GM21367 (cell line): ENCODE data around the gene RARB.

Experiments used
- ATAC-seq: cut with Tn5 transposase; IDR thresholded peaks from one replicate; pipeline ENCODE4 v1.9.1; 2021; ENCODE audit not compliant: unreplicated experiment

The RARB gene

DNA sequence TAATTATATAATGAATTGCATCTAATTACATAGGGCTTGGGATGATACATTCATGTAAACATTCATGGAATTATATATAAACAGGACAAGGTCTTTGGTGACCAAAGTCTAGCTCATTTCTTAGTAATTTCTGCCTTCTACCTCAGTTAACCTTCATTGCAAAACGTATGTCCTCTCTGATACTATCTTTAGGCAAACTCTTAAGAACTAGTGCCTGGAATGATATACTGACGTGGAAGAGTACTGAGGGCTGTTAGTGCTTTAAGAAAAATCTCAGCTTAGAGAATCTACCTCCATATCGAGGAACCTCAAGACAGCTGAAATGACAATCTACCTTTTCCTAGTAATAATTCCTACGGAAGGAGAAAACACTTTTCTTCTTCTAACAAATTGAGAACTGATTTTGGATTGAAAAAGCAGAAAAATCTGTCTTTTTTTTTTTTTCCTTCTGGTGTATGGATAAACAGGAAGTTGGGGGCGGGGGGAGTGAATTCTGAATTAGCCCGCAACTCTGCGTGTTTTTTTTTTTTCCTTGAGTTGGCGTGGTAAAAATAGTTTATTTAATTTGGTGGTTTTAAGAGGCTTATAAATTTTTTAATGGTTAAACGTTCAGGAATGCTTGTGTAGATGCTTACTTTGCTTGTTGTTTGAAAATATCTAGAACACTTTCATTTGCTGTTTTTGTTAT is 43.2 kb downstream of the RARB start:
- no peak for ATAC-seq

DNA sequence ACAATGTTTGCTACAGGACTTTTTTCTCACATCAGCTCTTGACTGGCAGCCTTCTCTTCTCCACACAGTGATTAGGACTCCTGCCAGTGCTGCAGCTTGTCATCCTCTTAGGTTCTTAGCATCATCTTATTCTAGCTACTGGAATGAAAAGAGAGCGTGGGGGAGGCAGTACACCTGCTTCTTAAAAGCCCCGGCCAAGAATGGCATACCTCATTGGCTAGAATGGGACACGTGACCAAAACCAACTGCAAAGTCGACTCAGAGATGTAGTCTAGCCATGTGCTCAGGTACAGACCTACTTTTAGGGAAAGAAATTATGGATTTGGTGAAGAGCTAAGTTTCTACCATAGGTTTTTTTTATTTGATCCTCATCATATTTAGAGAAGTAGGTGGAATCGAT is 44.1 kb downstream of the RARB start:
- no peak for ATAC-seq

DNA sequence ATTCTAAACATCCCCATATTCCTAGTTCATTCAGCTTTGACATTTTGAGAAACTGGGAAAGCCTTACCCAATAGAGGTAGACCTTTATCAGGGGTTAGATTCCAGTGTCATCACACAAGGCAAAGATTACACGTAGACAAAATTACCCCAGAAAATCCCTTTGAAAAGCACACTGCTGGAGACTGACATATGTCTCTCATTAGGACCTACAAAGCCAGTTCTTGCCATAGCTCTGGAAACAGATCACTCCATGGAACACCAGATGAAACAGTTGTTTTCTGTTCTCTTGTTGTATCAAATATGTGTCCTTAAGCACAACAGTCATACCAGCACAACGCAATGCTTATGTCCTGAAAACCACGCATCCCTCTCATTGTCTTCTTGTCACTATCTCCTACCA is 44.7 kb downstream of the RARB start:
- ATAC-seq, result no peak

DNA sequence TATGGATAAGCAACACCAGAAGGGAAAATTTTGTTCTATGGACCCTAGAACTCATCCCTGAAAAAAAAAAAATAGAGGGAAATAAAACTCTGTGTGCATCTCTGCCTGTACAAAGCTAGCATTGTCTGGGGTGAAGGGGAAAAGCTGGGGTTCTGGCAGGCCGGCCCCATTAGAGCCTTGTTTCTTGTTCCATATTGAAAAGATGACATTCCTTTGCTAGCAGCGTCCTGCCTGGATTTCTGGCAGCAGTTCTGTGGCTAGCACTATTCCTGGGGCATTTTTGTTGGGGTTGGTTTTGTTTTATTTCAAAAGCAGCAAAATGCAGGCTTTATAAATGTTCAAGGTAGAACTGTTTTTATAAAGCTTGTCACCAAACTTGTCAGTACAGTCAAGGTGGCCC is 45.2 kb downstream of the RARB start:
- ATAC-seq, result no peak

DNA sequence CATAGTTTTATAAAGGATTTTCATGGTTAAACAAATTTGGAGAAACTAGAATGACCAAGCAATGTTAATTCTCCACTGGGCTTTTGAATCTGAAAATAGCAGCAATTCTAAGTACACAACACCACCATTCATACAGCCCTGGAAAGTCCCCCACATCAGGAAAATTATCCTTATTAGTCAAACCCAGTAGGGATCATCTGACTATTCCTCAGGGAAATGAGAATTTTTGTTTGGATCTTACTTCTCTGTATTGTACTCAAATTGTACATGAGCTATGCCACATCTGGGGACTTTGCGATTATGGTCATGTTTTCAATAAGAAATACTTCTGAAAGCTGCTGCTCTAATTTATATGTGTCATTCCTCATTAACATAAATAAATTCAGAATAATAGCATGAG is 46.0 kb downstream of the RARB start:
- no peak for ATAC-seq

DNA sequence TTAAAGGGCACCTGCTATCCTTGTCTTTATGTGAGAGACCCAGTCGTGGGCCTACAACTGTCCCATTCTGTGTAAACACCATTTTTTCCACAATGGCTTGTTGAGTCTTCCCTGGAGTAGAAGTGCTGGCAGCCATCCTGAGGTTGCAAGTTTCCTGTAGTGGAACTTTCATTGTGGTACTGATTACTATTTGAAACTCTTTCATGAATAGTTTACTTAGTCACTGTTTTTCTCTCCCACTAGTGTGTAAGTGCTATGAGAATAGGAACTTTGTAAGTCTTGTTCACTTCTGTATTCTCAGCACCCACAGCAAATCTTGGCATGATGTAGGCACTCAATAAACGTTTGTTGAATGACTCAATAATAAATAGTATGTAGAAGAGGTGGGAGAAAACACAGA is 48.6 kb downstream of the RARB start:
- no peak for ATAC-seq

DNA sequence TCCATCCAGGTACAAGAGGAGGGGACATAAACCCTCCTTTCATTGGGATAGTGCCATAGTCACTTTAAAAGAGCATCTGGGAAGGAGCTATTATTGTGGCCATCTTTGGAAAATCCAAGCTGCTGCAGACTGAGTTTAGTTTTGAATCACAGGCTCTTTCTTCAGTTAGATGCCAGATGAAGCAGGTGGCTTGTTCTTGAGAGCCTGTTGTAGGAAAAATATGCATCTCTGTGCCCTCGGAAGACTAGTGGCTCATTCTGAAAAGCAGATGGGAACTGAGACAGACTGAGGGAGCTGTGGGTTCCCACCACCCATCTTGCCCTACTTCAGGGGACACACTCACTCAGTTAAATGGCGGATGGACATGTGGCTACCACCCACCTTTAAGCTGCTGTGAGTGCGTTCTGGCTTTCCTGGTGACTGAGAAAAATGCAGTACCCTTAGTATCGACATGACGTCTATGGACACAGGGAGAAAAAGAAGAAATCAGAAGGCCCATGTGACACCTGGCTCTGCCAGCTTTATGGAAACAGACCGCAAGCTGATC is 50.2 kb downstream of the RARB start:
- no peak for ATAC-seq

DNA sequence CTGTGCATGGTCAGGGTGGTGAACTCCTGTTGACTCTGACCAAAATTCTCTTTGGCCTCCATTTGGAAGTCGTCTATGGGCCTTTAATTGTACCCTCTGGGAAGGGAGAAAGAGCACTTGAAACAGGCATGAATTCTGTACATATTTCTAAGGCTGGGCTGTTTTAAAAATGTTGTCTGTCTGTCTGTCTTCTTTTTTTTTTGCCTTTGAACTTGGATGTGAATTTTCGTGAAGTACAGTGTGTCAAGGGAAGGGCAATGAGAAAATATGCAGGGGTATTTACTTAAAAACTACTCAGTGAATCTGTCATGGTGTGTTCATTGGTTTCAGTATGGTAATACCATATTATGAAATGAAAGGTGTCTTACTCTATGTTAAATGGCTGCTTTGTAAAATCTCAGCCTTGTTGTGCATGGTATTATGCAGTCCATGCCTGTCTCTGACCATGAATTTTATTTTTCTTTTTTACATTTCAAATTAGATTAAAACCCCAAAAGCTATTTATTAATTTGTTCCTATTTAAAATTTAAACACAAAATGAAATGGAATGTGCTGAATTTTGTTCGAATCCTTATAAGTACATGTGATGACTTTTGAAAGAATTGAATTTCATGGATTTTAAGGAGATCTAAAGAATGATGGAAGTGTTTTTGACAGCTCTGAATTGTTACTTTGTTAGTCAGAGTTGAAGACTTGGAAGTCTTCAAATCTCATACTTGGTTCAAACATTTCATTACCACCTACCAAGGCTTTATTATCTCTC is 51.1 kb downstream of the RARB start:
- no peak for ATAC-seq

DNA sequence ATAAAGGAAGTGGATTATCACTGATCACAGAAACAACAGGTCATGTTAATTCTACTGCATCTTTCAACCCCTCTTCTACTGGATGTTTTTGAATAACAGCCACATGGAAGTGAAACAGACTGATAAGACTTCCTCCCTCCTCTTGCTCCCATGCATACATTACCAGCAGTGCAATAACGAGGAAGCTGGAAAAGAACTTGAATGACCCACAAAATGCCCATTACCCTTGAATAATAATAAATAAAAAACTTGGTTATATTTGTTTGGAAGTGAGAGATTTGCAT is 51.6 kb downstream of the RARB start:
- ATAC-seq, result no peak

GRCh38 chr3:25480811-25481210 is 52.7 kb downstream of the RARB start:
- no peak for ATAC-seq

DNA sequence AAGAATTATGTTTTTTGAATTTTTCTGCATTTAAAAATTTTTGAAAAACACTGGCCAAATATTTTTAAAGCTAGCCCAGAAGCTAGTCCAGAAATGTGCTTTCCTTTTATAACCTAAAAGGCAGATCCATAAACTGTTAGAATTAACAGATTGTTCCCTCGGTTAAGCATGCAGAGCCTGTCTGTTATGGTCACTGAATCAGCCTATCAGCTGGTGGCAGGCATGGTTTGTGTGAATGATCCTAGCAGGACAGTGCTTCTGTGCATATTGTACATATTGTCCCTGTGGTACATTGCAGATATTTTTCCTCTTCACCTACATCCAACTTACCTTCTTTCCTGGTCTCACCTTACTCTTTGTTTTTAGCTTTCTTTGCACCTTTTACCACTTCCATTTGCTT is 53.3 kb downstream of the RARB start:
- ATAC-seq, result no peak

GRCh38 chr3:25483456-25483855 is 55.4 kb downstream of the RARB start:
- ATAC-seq, result no peak

DNA sequence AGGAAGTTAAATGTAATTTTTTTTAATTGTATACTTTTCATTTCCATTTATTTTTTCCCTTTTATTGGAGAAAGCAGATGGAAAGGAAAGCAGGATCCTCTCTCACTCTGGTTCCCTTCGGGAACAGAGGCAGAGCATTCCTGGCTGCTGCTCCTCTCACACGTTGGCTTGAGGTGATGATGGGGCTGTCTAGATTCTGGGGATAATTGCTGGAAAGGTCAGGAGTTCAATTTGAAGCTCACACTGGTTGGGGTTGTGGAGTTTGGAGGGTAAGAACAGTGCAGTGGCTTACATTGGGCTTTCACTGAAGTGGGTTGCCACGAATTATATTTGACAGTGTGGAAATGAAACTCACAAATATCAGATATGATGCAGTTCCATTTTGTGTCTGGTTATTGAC is 57.6 kb downstream of the RARB start:
- no peak for ATAC-seq

DNA sequence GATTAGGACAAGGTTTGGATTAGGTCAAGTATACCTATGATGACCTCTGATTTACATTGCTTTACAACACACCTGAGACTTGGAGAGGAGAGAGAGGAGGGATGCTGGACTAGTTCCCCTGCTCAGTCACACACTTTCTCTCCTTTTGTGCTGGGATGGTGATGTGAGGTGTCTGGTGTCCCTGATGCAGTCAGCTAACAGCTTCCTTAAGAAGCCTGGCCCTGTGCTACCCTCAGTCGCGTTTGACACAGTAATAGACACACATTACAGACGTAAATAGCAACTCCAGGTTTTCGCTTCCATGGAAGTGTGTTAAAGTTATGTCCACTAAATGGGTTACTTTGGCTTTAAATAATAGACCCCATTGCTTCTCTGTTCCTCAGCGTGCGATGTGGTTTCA is 58.9 kb downstream of the RARB start:
- no peak for ATAC-seq

- no peak for ATAC-seq
These were observed 62.0 kb downstream of the RARB start for GRCh38 chr3:25489858-25490593.

- ATAC-seq, result no peak
These were observed 65.2 kb downstream of the RARB start for GRCh38 chr3:25493246-25493645.

DNA sequence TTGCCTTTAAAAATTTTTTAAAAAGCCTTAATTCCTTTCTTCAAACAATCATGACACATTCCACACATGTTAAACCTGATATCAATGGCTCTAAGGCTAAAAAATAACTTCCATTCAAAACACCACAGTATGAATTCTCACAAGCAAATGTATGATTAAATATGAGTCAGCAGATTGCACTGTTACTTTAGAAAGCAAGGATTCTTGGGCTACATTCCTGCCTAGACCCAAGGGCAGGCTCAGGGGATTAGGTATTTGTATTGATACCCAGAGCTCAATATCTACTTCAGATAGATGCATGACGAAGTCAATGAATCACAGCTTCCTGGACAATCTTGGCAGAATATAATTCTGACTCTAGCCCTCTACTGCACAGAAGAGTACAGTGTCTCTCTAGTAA is 65.7 kb downstream of the RARB start:
- ATAC-seq, result no peak

- no peak for ATAC-seq
These were observed 67.2 kb downstream of the RARB start for GRCh38 chr3:25495304-25495703.

DNA sequence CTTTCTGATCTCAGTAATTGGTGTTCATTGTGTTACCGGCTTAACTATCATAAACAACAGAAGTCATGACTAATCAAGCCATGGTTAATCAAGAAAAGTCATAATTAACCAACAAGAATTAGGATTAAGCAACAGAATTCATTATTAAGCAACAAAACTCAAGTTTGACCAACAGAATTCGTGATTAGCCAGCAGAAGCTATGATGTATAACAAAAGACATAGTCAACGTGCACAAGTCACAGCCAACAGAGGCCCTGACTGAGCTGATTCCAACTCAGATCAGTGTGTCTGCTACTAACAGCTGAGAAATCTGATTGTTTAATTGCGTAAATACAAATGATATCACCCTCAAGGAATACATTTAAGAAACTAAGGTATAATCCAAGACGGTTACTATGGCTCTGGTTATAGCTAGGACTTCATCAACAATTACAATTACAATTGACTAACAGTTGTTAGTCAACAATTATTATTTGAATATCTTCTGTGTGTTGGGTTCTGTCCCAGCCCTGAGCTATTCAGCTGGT is 67.7 kb downstream of the RARB start:
- no peak for ATAC-seq

- no peak for ATAC-seq
These were observed 69.0 kb downstream of the RARB start for GRCh38 chr3:25497096-25497495.

DNA sequence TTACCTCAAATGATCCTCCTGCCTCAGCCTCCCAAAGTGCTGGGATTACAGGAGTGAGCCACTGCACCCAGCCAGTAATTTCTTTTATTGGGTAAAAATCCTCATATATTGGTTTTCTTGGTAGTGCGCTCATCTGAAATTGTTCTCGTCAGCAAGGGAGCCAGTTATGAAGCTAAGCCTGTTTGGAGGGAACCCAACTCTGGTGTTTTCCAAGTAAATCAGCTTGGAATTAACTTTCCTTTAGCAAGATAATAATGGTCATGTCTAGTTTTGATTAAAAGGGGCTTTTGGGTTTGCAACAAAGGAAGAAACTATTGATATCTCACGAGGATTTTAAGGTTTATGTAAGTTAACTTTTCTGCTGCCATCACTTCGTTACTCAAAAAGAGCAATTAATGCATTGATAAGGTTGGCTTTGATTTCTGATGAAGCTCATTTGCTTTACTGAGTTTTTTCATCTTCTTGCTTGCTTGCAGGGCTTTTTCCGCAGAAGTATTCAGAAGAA is 72.7 kb downstream of the RARB start:
- ATAC-seq, result no peak

GRCh38 chr3:25502233-25502632 is 74.2 kb downstream of the RARB start:
- ATAC-seq, result no peak
